Hair follicle dermal papilla cell (primary cell): Measurements from ENCODE around the gene PRDM13. TPM values are rescaled to one million over a fixed set of nuclear protein-coding genes. Genes with fewer than 3 reads are reported as not detected.

ENCODE experiments used
- small RNA-seq: library from RNA; depleted of rRNA; stranded (forward); fragments of <200 nt; gene quantifications from one replicate; pipeline ENCODE3, GENCODE V24; 2012
- total RNA-seq: library from RNA; depleted of rRNA; stranded (reverse); fragments of >200 nt; gene quantifications from 2 replicates; pipeline ENCODE4 v1.2.3, GENCODE V29; 2012

Gene PRDM13
- total RNA-seq = not detected in 2 replicates

DNA sequence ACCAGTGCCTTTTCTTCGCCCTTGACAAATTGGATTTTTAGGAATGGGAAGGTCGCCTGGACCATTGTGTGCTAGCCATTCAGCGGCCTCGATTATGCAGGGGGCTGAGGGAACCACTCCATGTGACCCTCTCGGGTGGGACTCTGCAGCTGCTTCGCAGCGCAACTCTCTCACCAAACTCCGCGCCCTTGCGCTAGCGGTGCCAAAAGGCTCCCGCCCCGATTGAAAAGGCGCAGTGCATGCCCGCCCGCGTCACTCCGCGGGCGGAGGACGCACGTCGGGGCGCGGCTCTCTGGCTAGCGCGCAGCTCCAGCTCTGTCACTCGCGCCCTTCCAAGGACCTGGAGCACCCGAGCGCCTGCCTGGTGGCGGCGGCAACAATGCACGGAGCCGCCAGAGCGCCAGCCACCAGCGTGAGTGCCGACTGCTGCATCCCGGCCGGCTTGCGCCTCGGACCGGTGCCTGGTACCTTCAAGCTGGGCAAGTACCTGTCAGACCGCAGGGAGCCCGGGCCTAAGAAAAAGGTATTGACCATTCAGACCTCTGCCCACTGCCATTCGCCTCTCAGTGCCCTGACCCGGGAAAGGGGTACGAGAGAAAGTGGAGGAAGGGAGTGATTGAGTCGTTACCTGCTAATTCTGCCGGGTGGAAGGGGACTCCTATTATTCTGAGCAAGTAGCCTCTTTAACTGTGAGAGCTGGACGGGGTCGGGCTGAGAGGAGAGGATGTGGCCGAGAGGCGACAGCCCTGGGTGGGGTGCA is at the start of gene PRDM13:
TSS of gene PRDM13 (plus strand) at position 178 of the 760 bp plus-strand sequence. CDS start at position 380, 202 bp downstream.

DNA sequence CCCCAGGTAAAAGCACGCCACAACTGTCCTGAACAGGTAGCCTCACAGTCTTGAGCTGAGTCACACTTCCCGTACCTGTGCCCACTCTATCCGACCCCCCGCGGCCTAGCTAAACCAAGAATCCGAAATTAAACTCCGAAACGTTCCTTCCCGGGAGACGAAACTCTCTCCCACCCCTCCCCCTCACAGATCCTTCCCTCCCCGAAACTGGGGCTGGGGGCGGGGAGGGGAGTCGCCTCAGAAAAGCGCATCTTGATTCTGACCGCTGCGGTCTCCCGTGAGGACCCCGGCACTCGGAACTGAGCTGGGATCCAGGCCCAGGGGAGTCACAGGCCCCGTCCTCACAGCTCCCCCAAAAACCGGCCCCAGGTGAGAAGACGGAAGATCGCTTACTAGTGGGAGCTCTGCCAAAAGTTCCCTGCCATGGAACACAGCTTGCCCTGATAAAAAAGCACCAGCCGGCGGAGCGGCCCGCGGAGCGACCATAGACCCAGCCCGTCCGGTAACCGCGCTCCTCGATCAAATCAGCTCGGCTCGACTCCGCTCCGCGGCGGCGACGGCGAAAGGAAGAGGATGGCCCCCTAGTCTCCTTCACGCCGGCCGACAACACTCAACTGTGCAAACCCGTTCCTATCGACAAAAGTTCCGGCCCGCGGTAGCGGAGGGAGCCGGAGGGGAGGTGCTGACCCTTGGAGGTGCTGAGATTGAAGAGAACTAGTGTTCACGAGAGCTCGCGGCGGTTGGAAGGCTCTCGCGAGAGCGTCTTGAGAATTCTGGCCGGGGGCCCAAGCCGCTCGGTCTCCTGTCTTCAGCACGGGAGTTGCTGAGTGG is 38.3 kb upstream of the PRDM13 start, which contains the start of gene CCNC:
TSS of gene CCNC (minus strand) at position 558 of the 831 bp plus-strand sequence. CDS start at position 425, 133 bp downstream.

Small RNA genes within 50 kb of the gene (small RNA-seq; reads per million reads assigned to genes)
- gene RF00019 = not detected

Other genes starting within 250 kb of the PRDM13 start
- gene COQ3, start 212.6 kb upstream of the PRDM13 start, total RNA-seq = 2.9 and 6.1 TPM in 2 replicates
- gene PNISR, start 181.5 kb upstream of the PRDM13 start, total RNA-seq = 61.9 and 80.3 TPM in 2 replicates
- 22.6 and 23.2 TPM in 2 replicates for gene USP45, start 91.4 kb upstream of the PRDM13 start, total RNA-seq
- gene CCNC, start 38.2 kb upstream of the PRDM13 start, total RNA-seq = 63.8 and 68.2 TPM in 2 replicates